ENCODE measurements around the gene CECR2.

DNA sequence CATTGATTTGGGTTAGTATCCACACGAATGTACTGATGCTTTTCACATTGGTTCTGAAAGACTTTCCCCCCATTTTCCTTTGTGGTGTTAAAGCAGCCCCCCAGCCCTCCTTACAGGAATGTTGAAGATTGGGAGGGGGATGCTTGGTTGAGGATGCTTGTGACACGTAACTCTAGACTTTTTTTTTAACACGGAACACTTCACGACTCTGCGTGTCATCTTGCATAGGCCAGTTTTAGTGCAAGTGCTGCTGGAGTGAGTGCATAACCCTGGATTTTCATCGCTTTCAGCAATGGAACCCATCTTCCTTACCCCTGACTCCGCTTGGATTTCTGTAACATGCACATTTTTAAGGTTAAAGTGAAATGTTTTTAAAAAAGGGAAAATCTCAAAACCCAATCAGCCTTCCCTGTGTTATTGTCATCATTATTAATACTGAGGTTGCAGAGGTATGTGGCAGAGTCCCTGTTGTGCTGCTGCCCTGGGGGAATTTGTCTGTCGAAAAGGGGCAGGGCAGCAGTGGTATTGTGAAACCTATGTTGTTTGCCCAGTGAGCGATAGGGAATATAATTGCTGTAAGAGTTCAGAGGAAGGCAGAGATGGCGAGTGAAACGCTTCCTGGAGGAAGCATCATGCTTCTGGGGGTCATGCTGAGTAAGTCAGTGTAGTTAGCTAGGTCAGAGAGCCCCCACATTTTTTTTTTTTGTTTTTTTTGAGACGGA, 12.1 kb downstream of the CECR2 start:
- TF ChIP-seq, protein P1, sequence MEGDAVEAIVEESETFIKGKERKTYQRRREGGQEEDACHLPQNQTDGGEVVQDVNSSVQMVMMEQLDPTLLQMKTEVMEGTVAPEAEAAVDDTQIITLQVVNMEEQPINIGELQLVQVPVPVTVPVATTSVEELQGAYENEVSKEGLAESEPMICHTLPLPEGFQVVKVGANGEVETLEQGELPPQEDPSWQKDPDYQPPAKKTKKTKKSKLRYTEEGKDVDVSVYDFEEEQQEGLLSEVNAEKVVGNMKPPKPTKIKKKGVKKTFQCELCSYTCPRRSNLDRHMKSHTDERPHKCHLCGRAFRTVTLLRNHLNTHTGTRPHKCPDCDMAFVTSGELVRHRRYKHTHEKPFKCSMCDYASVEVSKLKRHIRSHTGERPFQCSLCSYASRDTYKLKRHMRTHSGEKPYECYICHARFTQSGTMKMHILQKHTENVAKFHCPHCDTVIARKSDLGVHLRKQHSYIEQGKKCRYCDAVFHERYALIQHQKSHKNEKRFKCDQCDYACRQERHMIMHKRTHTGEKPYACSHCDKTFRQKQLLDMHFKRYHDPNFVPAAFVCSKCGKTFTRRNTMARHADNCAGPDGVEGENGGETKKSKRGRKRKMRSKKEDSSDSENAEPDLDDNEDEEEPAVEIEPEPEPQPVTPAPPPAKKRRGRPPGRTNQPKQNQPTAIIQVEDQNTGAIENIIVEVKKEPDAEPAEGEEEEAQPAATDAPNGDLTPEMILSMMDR (IDR thresholded peaks at IDR 0.05): no peak
- TF ChIP-seq POLR2A (IDR thresholded peaks at IDR 0.05): no peak

Data from upper lobe of left lung (tissue), 4 donors.